Neural progenitor cell (in vitro differentiated cells): ENCODE data around the gene USP7.

ENCODE experiments used
- CTCF ChIP-seq: fragments of 200-600 bp; sonication (generic); IDR thresholded peaks from 2 replicates; pipeline ENCODE4 v1.5.1; 2017; ENCODE audit warnings: antibody characterized with exemption, mild to moderate bottlenecking
- EZH2 ChIP-seq: fragments of 200-600 bp; sonication (generic); IDR thresholded peaks from 2 replicates; pipeline ENCODE4 v1.6.1; 2017; ENCODE audit warnings: antibody characterized with exemption, mild to moderate bottlenecking, moderate library complexity
- EZH2phosphoT487 ChIP-seq: fragments of 200-600 bp; sonication (generic); IDR thresholded peaks from 2 replicates; pipeline ENCODE4 v1.6.1; 2017; ENCODE audit warnings: antibody characterized with exemption

DNA sequence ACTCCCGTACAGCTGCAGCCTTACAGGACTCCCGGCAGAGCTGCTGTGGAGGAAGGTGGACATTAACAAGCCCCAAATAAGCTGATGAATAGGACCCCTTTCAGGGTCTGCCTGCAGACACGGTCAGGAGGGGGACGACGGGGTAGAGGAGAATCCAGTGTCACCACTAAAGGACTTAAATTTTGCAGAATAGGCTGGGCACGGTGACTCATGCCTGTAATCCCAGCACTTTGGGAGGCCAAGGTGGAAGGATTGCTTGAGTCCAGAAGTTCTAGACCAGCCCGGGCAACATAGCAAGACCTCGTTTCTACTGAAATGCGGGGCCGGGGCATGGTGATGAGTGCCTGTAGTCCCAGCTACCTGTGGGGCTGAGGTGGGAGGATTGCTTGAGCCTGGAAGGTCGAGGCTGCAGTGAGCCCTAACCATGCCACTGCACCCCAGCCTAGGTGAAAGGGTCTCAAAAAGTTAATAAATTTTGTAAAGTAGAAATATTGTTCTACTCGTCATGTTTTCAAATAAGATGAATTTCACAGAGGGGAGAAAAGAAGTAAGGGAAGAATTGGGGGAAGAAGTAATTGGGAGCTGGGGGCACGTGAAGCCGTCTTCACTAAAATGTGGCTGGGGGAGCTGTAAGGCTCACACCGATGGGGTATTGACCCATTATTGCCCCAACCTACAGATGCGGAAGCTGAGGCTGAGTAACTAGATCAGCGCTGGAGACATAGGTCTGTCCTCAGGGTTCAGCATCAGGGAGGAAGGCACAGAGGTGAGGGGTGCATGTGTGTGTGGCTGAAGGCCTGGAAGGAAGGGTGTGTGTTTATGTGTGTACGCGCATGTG, 76.9 kb downstream of the USP7 start:
- TF ChIP-seq CTCF (no peak), EZH2phosphoT487 (no peak), EZH2 (no peak)
